Measurements from ENCODE around the gene DOCK4.

DNA sequence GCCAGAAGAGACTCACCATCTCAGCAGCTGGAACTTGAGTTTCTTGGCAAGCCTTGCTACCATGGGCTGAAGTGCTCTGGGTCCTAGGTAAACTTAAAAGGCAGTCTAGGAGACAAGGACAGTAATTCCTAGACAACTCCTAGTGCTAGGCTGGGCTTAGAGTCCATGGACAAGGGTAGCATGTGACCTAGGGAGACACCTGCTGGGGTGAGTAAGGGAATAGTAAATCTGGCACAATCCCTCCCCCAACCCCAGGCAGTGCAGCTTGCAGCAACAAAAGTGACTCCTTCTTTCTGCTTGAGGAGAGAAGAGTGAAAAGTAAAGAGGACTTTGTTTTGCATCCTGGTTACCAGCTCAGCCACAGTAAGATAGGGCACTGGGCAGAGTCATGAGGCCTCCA, 327.4 kb downstream of the DOCK4 start:
- TF ChIP-seq CTCF (conservative IDR thresholded peaks at IDR 0.05; ENCODE audit: low read length), result no peak
- TF ChIP-seq EZH2phosphoT487 (IDR thresholded peaks at IDR 0.05; ENCODE audit: borderline replicate concordance), result no peak
